ENCODE data around the gene PIGO. TPM values are rescaled to one million over a fixed set of nuclear protein-coding genes. Genes with fewer than 3 reads are reported as not detected.

The PIGO gene
- total and polyA plus RNA-seq, 10 of the 15 experiments (the other 5 are each of a cell fraction or from before 2014, with no cell fraction given), result 8.2 to 23.3 (median 18.4) TPM

GRCh38 chr9:35102769-35103659 is 6.6 kb upstream of the PIGO start, which contains the start of gene STOML2 (continued):
- TF ChIP-seq SMAD1 (IDR thresholded peaks at IDR 0.05; ENCODE audit: low read depth, partially characterized antibody) (peak; percentile 23), BCLAF1 (IDR thresholded peaks at IDR 0.05) (no peak), RCOR1 (conservative IDR thresholded peaks at IDR 0.05; ENCODE audit: low read depth, low read length) (0 out of 2 replicates have a peak, but pooled peaks have one; percentile 37), RELB (IDR thresholded peaks at IDR 0.05; ENCODE audit: low read depth) (peak; percentile 93), MYB (IDR thresholded peaks at IDR 0.05; ENCODE audit: borderline replicate concordance, low read depth, low read length) (no peak), ZNF687 (IDR thresholded peaks at IDR 0.05) (peak; percentile 78), SKIL (IDR thresholded peaks at IDR 0.05; ENCODE audit: low read depth, poor library complexity, severe bottlenecking) (no peak), YBX1 (IDR thresholded peaks at IDR 0.05) (no peak), HDGF (IDR thresholded peaks at IDR 0.05) (0 out of 2 replicates have a peak, but pooled peaks have one; percentile 42), POLR2AphosphoS5 (IDR thresholded peaks at IDR 0.05; ENCODE audit: low read length) (peak; percentile 88), NFYB (IDR thresholded peaks at IDR 0.05; ENCODE audit: insufficient read depth, low read depth, low read length) (peak; percentile 98), JUNB (IDR thresholded peaks at IDR 0.05) (no peak), SREBF1 (IDR thresholded peaks at IDR 0.05; ENCODE audit: low read length) (peak; percentile 54), CEBPB (IDR thresholded peaks at IDR 0.05; ENCODE audit: borderline replicate concordance in 1 of 2, low read depth in 2 of 2, low read length in 2 of 2) (no peak), KLF5 (IDR thresholded peaks at IDR 0.05; ENCODE audit: partially characterized antibody) (peak; percentile 59), ELK1 (IDR thresholded peaks at IDR 0.05; ENCODE audit: low read depth, low read length) (peak; percentile 99)
